GM21619 (cell line): ENCODE results near the gene MANSC1.
"Not testable (repeated sequence)": the region's sequence is repeated elsewhere in the genome, so short reads cannot be mapped to it uniquely, and the experiment has no call there.

Experiments
- ATAC-seq: cut with Tn5 transposase; IDR thresholded peaks from one replicate; pipeline ENCODE4 v1.9.1; 2021; ENCODE audit not compliant: unreplicated experiment

The MANSC1 gene

GRCh38 chr12:12327802-12328201 is 22.2 kb downstream of the MANSC1 start:
- ATAC-seq: no peak

- ATAC-seq: no peak
These were observed 23.8 kb downstream of the MANSC1 start for GRCh38 chr12:12326262-12326661.

GRCh38 chr12:12323591-12323990 is 26.5 kb downstream of the MANSC1 start:
- ATAC-seq: no peak

- ATAC-seq: no peak
These were observed 26.9 kb downstream of the MANSC1 start for GRCh38 chr12:12323118-12323517.

- ATAC-seq: no peak
These were observed 30.4 kb downstream of the MANSC1 start for GRCh38 chr12:12319451-12320183.

- no peak for ATAC-seq
These were observed 34.2 kb downstream of the MANSC1 start for GRCh38 chr12:12315838-12316237.

- ATAC-seq: not testable (repeated sequence)
These were observed 39.3 kb downstream of the MANSC1 start for GRCh38 chr12:12310695-12311094.

GRCh38 chr12:12305568-12306300 is 44.3 kb downstream of the MANSC1 start:
- ATAC-seq: no peak

GRCh38 chr12:12302976-12303375 is 47.1 kb downstream of the MANSC1 start:
- ATAC-seq: no peak

- ATAC-seq: no peak
These were observed 48.9 kb downstream of the MANSC1 start for GRCh38 chr12:12301122-12301521.

- ATAC-seq: no peak
These were observed 52.7 kb downstream of the MANSC1 start for GRCh38 chr12:12297201-12297830.

GRCh38 chr12:12294215-12295005 is 55.6 kb downstream of the MANSC1 start:
- no peak for ATAC-seq

GRCh38 chr12:12290206-12290605 is 59.8 kb downstream of the MANSC1 start:
- ATAC-seq: no peak

GRCh38 chr12:12286441-12286840 is 63.6 kb downstream of the MANSC1 start:
- no peak for ATAC-seq

GRCh38 chr12:12282761-12283425 is 67.1 kb downstream of the MANSC1 start:
- no peak for ATAC-seq

- no peak for ATAC-seq
These were observed 67.8 kb downstream of the MANSC1 start for GRCh38 chr12:12282202-12282601.

- ATAC-seq: no peak
These were observed 68.9 kb downstream of the MANSC1 start for GRCh38 chr12:12281134-12281533.

GRCh38 chr12:12278899-12279298 is 71.1 kb downstream of the MANSC1 start:
- ATAC-seq: no peak
